ENCODE results near the gene MGP.

The MGP gene

GRCh38 chr12:14885718-14886221 lies at the start of gene MGP:
MGP (minus strand) TSS chr12:14885854; CDS start chr12:14885791, 63 bp downstream.
- Histone ChIP-seq H3K4me1 (ENCODE audit: insufficient read depth, insufficient read length) (no peaks in the 10 kb centered on the region), H3K36me3 (ENCODE audit: insufficient read depth, insufficient read length, low read length) (no peaks in the 10 kb centered on the region), H3K27me3 (ENCODE audit: insufficient read depth, insufficient read length) (no peaks in the 10 kb centered on the region), H3K9ac (ENCODE audit: insufficient read length, low read depth) (no peak within 1 kb of the TSS), H3K4me3 (ENCODE audit: insufficient read length, low read depth) (no peak within 1 kb of the TSS), H3K9me3 (ENCODE audit: insufficient read depth, low read length) (no peaks in the 10 kb centered on the region)
- no peak for DNase-seq (ENCODE audit: low read depth, low spot score)
- TF ChIP-seq ZNF274 (IDR thresholded peaks at IDR 0.05; ENCODE audit: low read depth, low read length) (no peak), YY1 (IDR thresholded peaks at IDR 0.05; ENCODE audit: insufficient read depth, insufficient read length) (no peak), SUZ12 (IDR thresholded peaks at IDR 0.05; ENCODE audit: extremely low read depth, insufficient read depth, insufficient read length) (no peak)

- no peak for DNase-seq (ENCODE audit: low read depth, low spot score)
- H3K4me3 ChIP-seq (ENCODE audit: insufficient read length, low read depth): no peak overlapping the region
- H3K9me3 ChIP-seq (ENCODE audit: insufficient read depth, low read length): no peaks in the 10 kb centered on the region
- TF ChIP-seq YY1 (IDR thresholded peaks at IDR 0.05; ENCODE audit: insufficient read depth, insufficient read length): no peak
- TF ChIP-seq SUZ12 (IDR thresholded peaks at IDR 0.05; ENCODE audit: extremely low read depth, insufficient read depth, insufficient read length): no peak
- no peak for TF ChIP-seq ZNF274 (IDR thresholded peaks at IDR 0.05; ENCODE audit: low read depth, low read length)
- H3K36me3 ChIP-seq (ENCODE audit: insufficient read depth, insufficient read length, low read length): no peaks in the 10 kb centered on the region
- H3K27me3 ChIP-seq (ENCODE audit: insufficient read depth, insufficient read length): no peaks in the 10 kb centered on the region
- no peak overlapping the region for H3K9ac ChIP-seq (ENCODE audit: insufficient read length, low read depth)
- no peaks in the 10 kb centered on the region for H3K4me1 ChIP-seq (ENCODE audit: insufficient read depth, insufficient read length)
Observed at GRCh38 chr12:14935031-14935430, 49.4 kb upstream of the MGP start.

- Histone ChIP-seq H3K9ac (ENCODE audit: insufficient read length, low read depth) (no peak overlapping the region), H3K4me1 (ENCODE audit: insufficient read depth, insufficient read length) (no peaks in the 10 kb centered on the region), H3K36me3 (ENCODE audit: insufficient read depth, insufficient read length, low read length) (no peaks in the 10 kb centered on the region), H3K4me3 (ENCODE audit: insufficient read length, low read depth) (no peak overlapping the region), H3K9me3 (ENCODE audit: insufficient read depth, low read length) (no peaks in the 10 kb centered on the region), H3K27me3 (ENCODE audit: insufficient read depth, insufficient read length) (no peaks in the 10 kb centered on the region)
- TF ChIP-seq ZNF274 (IDR thresholded peaks at IDR 0.05; ENCODE audit: low read depth, low read length): no peak
- TF ChIP-seq SUZ12 (IDR thresholded peaks at IDR 0.05; ENCODE audit: extremely low read depth, insufficient read depth, insufficient read length): no peak
- no peak for TF ChIP-seq YY1 (IDR thresholded peaks at IDR 0.05; ENCODE audit: insufficient read depth, insufficient read length)
- DNase-seq (ENCODE audit: low read depth, low spot score): no peak
Observed at GRCh38 chr12:14934511-14934910, 48.9 kb upstream of the MGP start.

- TF ChIP-seq YY1 (IDR thresholded peaks at IDR 0.05; ENCODE audit: insufficient read depth, insufficient read length): no peak
- TF ChIP-seq SUZ12 (IDR thresholded peaks at IDR 0.05; ENCODE audit: extremely low read depth, insufficient read depth, insufficient read length): no peak
- TF ChIP-seq ZNF274 (IDR thresholded peaks at IDR 0.05; ENCODE audit: low read depth, low read length): no peak
- H3K9me3 ChIP-seq (ENCODE audit: insufficient read depth, low read length): no peaks in the 10 kb centered on the region
- DNase-seq (ENCODE audit: low read depth, low spot score): no peak
- H3K4me3 ChIP-seq (ENCODE audit: insufficient read length, low read depth): no peak overlapping the region
- H3K4me1 ChIP-seq (ENCODE audit: insufficient read depth, insufficient read length): no peaks in the 10 kb centered on the region
- no peaks in the 10 kb centered on the region for H3K27me3 ChIP-seq (ENCODE audit: insufficient read depth, insufficient read length)
- H3K9ac ChIP-seq (ENCODE audit: insufficient read length, low read depth): no peak overlapping the region
- H3K36me3 ChIP-seq (ENCODE audit: insufficient read depth, insufficient read length, low read length): no peaks in the 10 kb centered on the region
Observed at GRCh38 chr12:14931791-14932560, 46.3 kb upstream of the MGP start.

GRCh38 chr12:14931359-14931758 lies 45.7 kb upstream of the MGP start:
- TF ChIP-seq YY1 (IDR thresholded peaks at IDR 0.05; ENCODE audit: insufficient read depth, insufficient read length): no peak
- no peak for TF ChIP-seq ZNF274 (IDR thresholded peaks at IDR 0.05; ENCODE audit: low read depth, low read length)
- TF ChIP-seq SUZ12 (IDR thresholded peaks at IDR 0.05; ENCODE audit: extremely low read depth, insufficient read depth, insufficient read length): no peak
- no peaks in the 10 kb centered on the region for H3K9me3 ChIP-seq (ENCODE audit: insufficient read depth, low read length)
- DNase-seq (ENCODE audit: low read depth, low spot score): no peak
- no peaks in the 10 kb centered on the region for H3K27me3 ChIP-seq (ENCODE audit: insufficient read depth, insufficient read length)
- H3K4me3 ChIP-seq (ENCODE audit: insufficient read length, low read depth): no peak overlapping the region
- no peak overlapping the region for H3K9ac ChIP-seq (ENCODE audit: insufficient read length, low read depth)
- H3K4me1 ChIP-seq (ENCODE audit: insufficient read depth, insufficient read length): no peaks in the 10 kb centered on the region
- no peaks in the 10 kb centered on the region for H3K36me3 ChIP-seq (ENCODE audit: insufficient read depth, insufficient read length, low read length)

GRCh38 chr12:14930299-14930698 lies 44.6 kb upstream of the MGP start:
- no peak for DNase-seq (ENCODE audit: low read depth, low spot score)
- Histone ChIP-seq H3K27me3 (ENCODE audit: insufficient read depth, insufficient read length) (no peaks in the 10 kb centered on the region), H3K36me3 (ENCODE audit: insufficient read depth, insufficient read length, low read length) (no peaks in the 10 kb centered on the region), H3K4me1 (ENCODE audit: insufficient read depth, insufficient read length) (no peaks in the 10 kb centered on the region), H3K4me3 (ENCODE audit: insufficient read length, low read depth) (no peak overlapping the region), H3K9me3 (ENCODE audit: insufficient read depth, low read length) (no peaks in the 10 kb centered on the region), H3K9ac (ENCODE audit: insufficient read length, low read depth) (no peak overlapping the region)
- TF ChIP-seq SUZ12 (IDR thresholded peaks at IDR 0.05; ENCODE audit: extremely low read depth, insufficient read depth, insufficient read length) (no peak), ZNF274 (IDR thresholded peaks at IDR 0.05; ENCODE audit: low read depth, low read length) (no peak), YY1 (IDR thresholded peaks at IDR 0.05; ENCODE audit: insufficient read depth, insufficient read length) (no peak)

- no peak overlapping the region for H3K9ac ChIP-seq (ENCODE audit: insufficient read length, low read depth)
- no peaks in the 10 kb centered on the region for H3K4me1 ChIP-seq (ENCODE audit: insufficient read depth, insufficient read length)
- no peak for TF ChIP-seq ZNF274 (IDR thresholded peaks at IDR 0.05; ENCODE audit: low read depth, low read length)
- TF ChIP-seq SUZ12 (IDR thresholded peaks at IDR 0.05; ENCODE audit: extremely low read depth, insufficient read depth, insufficient read length): no peak
- TF ChIP-seq YY1 (IDR thresholded peaks at IDR 0.05; ENCODE audit: insufficient read depth, insufficient read length): no peak
- no peaks in the 10 kb centered on the region for H3K36me3 ChIP-seq (ENCODE audit: insufficient read depth, insufficient read length, low read length)
- no peaks in the 10 kb centered on the region for H3K9me3 ChIP-seq (ENCODE audit: insufficient read depth, low read length)
- H3K4me3 ChIP-seq (ENCODE audit: insufficient read length, low read depth): no peak overlapping the region
- DNase-seq (ENCODE audit: low read depth, low spot score): no peak
- H3K27me3 ChIP-seq (ENCODE audit: insufficient read depth, insufficient read length): no peaks in the 10 kb centered on the region
Observed at GRCh38 chr12:14928931-14929330, 43.3 kb upstream of the MGP start.
